Upper lobe of left lung (tissue), 4 donors: ENCODE data around the gene STK11.

Experiments used
- POLR2A ChIP-seq, 4 donors: fragments of 450-650 bp; IDR thresholded peaks; one replicate each; pipeline ENCODE4 v1.5.1; 2016 to 2017; ENCODE audit warnings: antibody characterized with exemption in 4 of 4, mild to moderate bottlenecking in 2 of 4
- TF ChIP-seq, protein P1 (sequence below), 6 experiments: fragments of 450-650 bp in 4 of 6; fragments of 200-600 bp in 2 of 6; sonication (generic) in 2 of 6; IDR thresholded peaks; one replicate each; pipeline ENCODE4 v1.5.1; 2016 to 2019; ENCODE audit warnings: antibody characterized with exemption in 6 of 6

DNA sequence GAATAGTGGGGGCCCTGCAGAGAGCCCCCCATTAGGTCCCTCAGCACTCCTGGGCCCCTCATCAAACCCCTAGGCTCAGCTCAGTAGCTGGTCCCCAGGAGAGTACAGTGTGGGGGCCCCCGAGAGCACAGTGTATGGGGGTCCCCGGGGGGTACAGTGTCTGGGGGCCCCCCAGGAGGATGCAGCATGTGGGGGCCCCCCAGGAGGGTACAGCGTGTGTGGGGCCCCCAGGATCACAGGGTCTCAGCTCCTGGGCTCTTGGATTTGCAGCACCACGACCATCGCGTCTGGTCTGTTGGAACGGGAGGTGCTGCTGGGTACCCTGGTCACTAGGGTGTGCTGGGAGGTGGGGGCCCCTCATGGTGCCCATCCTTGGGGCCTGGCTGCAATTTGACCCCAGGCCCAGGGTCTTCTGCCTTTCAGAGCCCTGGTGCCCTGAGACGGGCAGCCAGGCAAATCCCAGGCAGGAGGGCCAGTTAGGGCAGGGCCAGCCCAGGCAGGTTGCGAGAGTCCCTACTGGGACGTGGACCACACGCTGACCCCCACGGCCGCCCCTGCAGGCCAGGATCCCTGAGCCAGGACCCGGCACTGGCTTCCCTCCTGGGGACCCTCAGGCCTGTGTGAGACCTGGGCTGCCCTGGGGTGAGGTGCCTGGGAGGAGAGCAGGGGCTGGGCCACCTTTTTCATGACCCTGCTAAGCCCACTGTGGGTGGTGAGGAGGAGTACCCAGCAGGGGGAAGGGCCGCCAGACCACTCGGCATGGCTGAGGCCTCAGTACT, 18.7 kb downstream of the STK11 start:
- TF ChIP-seq, protein P1, sequence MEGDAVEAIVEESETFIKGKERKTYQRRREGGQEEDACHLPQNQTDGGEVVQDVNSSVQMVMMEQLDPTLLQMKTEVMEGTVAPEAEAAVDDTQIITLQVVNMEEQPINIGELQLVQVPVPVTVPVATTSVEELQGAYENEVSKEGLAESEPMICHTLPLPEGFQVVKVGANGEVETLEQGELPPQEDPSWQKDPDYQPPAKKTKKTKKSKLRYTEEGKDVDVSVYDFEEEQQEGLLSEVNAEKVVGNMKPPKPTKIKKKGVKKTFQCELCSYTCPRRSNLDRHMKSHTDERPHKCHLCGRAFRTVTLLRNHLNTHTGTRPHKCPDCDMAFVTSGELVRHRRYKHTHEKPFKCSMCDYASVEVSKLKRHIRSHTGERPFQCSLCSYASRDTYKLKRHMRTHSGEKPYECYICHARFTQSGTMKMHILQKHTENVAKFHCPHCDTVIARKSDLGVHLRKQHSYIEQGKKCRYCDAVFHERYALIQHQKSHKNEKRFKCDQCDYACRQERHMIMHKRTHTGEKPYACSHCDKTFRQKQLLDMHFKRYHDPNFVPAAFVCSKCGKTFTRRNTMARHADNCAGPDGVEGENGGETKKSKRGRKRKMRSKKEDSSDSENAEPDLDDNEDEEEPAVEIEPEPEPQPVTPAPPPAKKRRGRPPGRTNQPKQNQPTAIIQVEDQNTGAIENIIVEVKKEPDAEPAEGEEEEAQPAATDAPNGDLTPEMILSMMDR (IDR thresholded peaks at IDR 0.05): no peak
- no peak for TF ChIP-seq POLR2A (IDR thresholded peaks at IDR 0.05)
